MM.1S (cell line): ENCODE data around the gene NUTF2.

Experiments
- EZH2 ChIP-seq: fragments of 300-600 bp; sonication (generic); optimal IDR thresholded peaks from 2 replicates; pipeline ENCODE3; 2017; ENCODE audit warnings: low read depth, mild to moderate bottlenecking, antibody characterized with exemption, low read length, mixed read lengths
- EZH2phosphoT487 ChIP-seq: fragments of 300-600 bp; sonication (generic); IDR thresholded peaks from 2 replicates; pipeline ENCODE4 v1.6.1; 2018; ENCODE audit warnings: antibody characterized with exemption, low read length

DNA sequence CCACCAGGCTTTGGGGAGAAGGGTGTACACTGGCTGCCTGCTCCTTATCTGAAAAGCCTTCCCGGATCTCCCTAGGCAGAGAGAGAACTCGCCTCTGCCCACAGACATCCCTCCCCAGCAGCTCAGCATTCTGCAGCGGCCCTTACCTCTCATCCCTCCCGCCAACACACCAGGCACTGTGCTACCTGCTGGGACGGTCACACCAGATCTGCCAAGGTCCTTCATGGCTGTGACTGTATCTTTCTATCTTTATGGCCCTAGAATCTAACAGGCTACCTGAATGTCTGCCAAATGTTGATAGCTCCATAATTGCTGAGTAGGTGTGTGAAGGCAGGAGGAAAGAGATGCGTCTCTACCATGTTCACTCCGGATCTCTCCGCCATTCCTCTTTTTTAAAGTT lies 32.2 kb upstream of the NUTF2 start:
- TF ChIP-seq EZH2 (no peak), EZH2phosphoT487 (no peak)
